Epithelial cell of prostate (primary cell): ENCODE results near the gene OR10AG1.

Experiments used
- DNase-seq: peaks from one replicate; pipeline ENCODE4 v3.0.0-alpha.2; 2011; ENCODE audit warnings: low read depth, low spot score
- H3K27ac ChIP-seq: fragments of 450-650 bp; 2 replicates; pipeline ENCODE4 v1.5.1; 2017; ENCODE audit warnings: mild to moderate bottlenecking

Gene OR10AG1, protein sequence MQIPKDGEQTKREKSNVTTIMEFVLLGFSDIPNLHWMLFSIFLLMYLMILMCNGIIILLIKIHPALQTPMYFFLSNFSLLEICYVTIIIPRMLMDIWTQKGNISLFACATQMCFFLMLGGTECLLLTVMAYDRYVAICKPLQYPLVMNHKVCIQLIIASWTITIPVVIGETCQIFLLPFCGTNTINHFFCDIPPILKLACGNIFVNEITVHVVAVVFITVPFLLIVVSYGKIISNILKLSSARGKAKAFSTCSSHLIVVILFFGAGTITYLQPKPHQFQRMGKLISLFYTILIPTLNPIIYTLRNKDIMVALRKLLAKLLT

DNA sequence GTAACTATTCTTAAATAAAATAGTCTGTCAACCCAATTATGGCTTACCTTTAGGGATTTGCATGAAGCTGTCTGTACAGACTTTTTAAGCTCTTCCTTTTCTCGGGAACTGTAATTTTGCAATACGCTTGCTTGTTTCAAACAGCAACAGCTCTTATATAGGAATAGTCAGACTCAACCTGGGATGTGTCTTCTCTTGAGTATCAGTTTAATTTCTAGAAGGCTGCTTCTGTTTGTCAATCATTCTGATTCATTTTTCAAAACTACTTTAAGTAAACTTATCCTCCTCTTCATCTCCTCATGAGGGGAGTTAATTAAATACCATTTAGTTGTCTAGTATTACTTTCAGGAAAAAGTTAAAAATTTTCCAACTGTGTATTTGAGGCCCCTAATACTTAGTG lies at the start of gene OR10AG1:
Gene OR10AG1 (minus strand): TSS at position 101 of the 400 bp plus-strand sequence. CDS start 38 bp downstream, at position 63.
- no peak for DNase-seq
- no peak within 1 kb of the TSS for H3K27ac ChIP-seq

DNA sequence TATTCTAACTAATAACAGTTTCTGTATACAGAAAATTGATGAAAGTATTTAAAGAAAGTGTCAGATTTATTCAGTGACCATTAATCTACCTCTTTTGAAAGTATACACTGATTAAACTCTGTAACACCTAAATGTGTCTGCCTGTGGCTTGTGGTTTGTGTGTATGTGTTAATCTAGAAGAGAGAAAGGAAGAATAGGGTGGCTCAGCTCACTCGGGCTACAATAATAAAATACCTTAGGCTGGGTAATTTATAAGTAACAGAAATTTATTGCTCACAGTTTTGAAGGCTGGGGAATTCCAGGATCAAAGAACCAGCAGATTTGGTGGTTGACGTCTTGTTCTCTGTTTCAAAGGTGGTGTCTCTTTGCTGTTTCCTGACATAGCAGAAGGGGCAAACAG lies 44.1 kb upstream of the OR10AG1 start:
- H3K27ac ChIP-seq: no peak overlapping the region
- no peak for DNase-seq

DNA sequence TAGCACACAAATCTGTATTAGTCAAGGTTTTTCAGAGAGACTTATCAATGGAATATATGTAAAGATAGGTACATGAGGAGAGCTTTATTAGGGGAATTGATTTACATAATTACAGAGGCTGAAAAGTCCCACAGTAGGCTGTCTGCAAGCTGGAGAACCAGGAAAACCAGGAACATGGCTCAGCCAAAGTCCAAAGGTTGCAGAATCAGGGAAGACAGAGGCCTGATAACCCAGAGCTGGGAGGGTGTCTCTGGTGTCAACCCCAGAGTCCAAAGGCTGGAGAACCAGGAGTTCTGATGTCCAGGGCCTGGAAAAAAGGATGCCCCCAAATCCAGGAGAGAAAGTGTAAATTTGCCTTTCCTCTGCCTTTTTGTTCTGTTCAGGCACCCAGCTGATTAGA lies 41.0 kb upstream of the OR10AG1 start:
- no peak for DNase-seq
- H3K27ac ChIP-seq: no peak overlapping the region

DNA sequence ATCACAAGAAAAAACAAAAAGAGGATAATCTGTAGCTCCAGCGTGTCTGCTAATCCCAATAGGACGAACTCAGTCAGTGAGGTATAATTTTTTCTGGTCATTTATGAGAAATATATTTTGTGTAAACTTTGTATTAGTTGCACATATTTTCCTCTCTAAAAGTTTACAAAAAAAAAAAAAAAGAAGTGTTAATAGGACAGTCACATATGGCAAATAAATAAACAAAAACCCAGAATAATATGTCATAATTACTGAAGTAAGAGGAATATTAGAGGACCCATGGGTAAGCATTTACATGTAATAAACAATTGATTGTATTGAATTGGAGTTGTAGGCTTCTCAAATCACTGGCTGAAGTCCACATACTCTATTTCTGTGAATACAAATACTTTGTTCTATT lies 24.8 kb upstream of the OR10AG1 start, which contains the start of gene OR5F1:
Gene OR5F1 (minus strand): TSS at position 101 of the 400 bp plus-strand sequence. CDS start 0 bp downstream, at position 101.
- H3K27ac ChIP-seq: no peak within 1 kb of the TSS
- DNase-seq: no peak

DNA sequence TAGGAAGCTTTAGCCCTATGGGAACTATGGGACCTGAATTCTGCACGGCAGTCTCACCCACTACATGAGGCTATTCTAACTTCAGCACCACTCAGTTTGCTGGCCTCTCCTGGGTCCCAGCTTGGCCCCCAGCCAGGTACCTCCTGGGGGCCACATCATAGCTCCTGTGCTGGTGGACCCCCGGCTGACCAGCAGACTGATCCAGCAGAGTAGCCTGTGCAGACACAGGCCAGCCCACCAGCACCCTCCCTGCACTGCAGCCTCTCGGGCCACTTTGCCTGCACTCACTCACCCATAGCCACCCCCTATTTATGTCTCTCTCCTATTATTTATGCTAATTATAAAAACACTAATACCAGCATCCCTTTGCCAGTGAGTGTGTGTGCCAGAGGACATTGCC lies 1.2 kb upstream of the OR10AG1 start:
- DNase-seq: no peak
- no peak overlapping the region for H3K27ac ChIP-seq

DNA sequence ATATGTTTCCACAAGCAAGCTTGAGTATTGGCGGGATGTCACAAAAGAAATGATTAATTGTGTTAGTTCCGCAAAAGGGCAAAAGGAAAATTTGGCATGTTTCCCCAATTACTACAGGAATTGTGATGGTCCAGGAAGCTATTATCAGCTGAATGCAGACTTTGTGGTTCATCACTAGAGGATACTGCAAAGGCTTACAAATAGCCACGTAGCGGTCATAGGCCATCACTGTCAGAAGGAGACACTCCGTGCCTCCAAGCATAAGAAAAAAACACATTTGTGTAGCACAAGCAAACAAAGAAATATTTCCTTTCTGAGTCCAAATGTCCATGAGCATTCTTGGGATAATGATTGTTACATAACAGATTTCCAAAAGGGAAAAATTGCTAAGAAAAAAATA lies 1.8 kb downstream of the OR10AG1 start:
- DNase-seq: no peak
- no peak overlapping the region for H3K27ac ChIP-seq

DNA sequence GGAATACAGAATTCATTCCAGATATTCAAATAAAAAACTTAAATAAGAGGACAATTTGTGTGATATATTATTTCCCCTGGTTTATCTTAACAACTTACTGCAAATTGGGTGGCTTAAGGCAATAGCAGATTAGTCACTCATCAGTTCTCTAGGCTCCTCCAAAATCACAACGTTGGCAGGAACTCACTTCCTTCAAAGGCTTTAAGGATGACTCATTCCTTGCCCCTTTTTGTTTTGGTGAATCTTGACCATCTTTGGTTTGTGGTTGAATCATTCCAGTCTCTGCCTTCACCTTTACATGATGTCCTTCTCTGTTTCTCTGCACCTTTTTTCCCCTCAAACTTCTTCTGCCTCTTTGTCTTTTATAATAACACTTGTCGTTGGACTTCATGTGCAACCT lies 3.4 kb downstream of the OR10AG1 start:
- no peak overlapping the region for H3K27ac ChIP-seq
- DNase-seq: no peak

DNA sequence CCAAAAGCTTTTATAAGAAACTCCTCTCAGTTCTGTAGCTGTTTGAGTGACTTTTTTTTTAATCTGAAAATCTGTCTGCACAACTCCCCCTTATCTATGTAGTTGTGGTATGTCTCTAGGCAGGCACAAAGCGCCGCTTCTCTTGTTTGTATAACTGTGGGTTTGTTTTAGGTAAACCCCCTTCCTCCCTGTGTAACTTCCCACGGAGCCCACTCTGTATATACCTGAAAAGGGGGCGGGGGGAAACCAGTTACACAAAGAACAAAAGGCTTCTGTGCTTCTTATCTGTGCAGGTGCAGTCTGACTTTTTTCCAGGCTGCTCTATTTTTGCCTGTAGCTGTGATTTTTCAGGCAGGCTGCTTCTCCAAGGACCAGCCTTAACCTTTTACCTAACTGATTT lies 13.2 kb downstream of the OR10AG1 start:
- no peak overlapping the region for H3K27ac ChIP-seq
- no peak for DNase-seq

DNA sequence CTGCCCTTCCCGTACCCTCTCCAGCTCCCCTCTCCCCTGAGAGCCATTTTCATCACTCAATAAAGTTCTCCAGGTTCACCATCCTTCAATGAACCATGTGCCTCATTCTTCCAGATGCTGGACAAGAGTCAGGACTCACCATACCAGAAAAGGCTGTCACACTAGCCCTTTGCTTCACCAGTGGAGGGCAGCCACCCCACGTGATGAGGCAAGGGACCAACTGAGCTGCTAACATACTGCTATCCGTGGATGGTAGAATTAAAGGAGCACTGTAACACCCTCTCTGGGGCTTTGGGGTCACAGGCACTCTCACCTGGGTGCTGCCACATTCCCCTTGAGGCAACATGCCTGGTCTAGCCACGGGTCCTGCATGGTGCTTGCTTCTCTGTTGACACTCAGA lies 20.4 kb downstream of the OR10AG1 start:
- no peak for DNase-seq
- H3K27ac ChIP-seq: no peak overlapping the region

DNA sequence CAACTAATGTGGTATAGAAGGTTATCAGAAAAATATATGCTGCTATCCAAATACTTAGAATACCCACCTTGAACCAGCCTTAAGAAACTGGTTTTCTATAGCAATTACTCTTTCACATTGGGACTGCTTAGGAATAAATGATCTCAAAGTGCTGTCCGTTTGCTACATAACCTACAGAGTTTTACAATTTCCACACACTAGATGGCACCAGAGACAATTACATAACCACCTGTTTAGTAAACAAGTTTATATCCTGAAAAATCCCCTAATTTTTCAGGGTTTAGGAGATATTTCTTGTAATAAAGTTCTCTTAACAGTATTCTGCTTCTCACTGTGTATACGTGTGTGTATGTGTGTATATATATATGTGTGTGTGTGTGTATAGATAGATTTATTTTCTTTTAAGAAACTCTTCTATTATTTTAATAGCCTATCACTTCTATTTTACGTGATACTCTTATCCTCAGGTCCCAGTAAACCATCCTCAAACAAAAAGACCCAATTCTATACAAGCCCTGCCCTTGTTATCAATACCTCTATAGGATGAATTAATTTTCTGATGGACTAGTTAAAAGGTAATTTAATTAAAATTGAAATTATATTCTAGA lies 26.9 kb downstream of the OR10AG1 start:
- no peak for DNase-seq
- no peak overlapping the region for H3K27ac ChIP-seq

DNA sequence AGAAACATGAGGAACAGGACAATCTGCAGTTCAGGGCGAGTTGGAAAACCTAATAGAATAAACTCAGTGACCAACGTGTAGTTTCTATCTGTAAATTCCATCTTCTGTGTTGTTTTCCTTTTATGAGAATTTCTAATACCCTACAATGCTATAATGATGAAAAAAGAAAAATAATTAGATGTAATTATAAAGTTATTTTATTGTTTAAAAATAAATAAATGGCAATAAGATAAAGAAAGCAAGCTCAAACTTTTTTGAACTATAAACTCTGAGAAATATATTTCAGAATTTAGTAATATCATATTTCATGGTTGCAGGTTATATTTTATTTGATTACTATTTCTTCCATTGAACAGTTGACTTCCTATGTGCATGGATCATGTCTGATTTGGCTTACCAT lies 33.4 kb downstream of the OR10AG1 start, which contains the start of gene OR5I1:
Gene OR5I1 (minus strand): TSS at position 101 of the 400 bp plus-strand sequence. CDS start 0 bp downstream, at position 101.
- no peak for DNase-seq
- H3K27ac ChIP-seq: no peak within 1 kb of the TSS

DNA sequence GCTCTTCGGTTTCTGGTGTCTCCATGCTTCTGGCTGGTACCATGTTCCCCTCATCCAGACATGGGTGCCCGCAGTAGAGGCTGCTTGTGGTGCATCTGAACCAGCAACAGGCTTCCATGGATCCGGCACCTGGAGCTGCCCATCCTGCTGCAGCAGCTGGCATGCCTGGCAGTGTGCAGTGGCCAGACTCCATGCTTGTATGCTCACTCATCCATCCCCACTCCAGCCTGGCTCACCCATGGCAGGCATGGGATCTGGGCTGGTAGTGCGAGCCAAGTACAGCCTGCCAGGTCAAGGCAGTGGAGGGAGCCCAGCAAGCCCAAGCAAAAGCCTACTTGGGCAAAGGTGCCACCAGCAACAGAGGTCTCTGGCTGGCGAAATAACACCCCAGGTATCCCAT lies 49.2 kb downstream of the OR10AG1 start:
- DNase-seq: no peak
- no peak overlapping the region for H3K27ac ChIP-seq
